Effector memory CD8-positive, alpha-beta T cell (primary cell): ENCODE results near the gene CEP164.
"Not testable (repeated sequence)": the region's sequence is repeated elsewhere in the genome, so short reads cannot be mapped to it uniquely, and the experiment has no call there.

Experiments
- ATAC-seq: fragments of 150-1000 bp; cut with Tn5 transposase; replicated peaks from 2 replicates; pipeline ENCODE4 v1.10.0; 2021; ENCODE audit warnings: mild to moderate bottlenecking, moderate library complexity
- DNase-seq, 3 experiments: peaks; one replicate each; pipeline ENCODE4 v3.0.0; 2021
- H3K27ac Mint-ChIP-seq, 2 donors: one replicate each; pipeline ENCODE4 v1.8.0; 2022; ENCODE audit warnings: mild to moderate bottlenecking in 2 of 2, mixed read lengths in 2 of 2, moderate library complexity in 2 of 2
- H3K27me3 Mint-ChIP-seq, 2 donors: one replicate each; pipeline ENCODE4 v1.8.0; 2022; ENCODE audit warnings: mixed read lengths in 2 of 2
- H3K36me3 Mint-ChIP-seq: one replicate; pipeline ENCODE4 v1.8.0; 2022; ENCODE audit warnings: mild to moderate bottlenecking, moderate library complexity, mixed read lengths; ENCODE audit not compliant: insufficient read depth
- H3K4me1 Mint-ChIP-seq, 2 donors: one replicate each; pipeline ENCODE4 v1.8.0; 2022; ENCODE audit warnings: low read depth in 2 of 2, mixed read lengths in 2 of 2
- H3K4me3 Mint-ChIP-seq, 2 donors: one replicate each; pipeline ENCODE4 v1.8.0; 2022; ENCODE audit warnings: mild to moderate bottlenecking in 2 of 2, mixed read lengths in 2 of 2, moderate library complexity in 2 of 2
- H3K9me3 Mint-ChIP-seq, 2 donors: one replicate each; pipeline ENCODE4 v1.8.0; 2022; ENCODE audit warnings: mixed read lengths in 2 of 2

Gene CEP164

GRCh38 chr11:117405898-117406297, 78.2 kb downstream of the CEP164 start:
- H3K27me3 Mint-ChIP-seq, ATAC-seq, DNase-seq, H3K9me3 Mint-ChIP-seq, H3K27ac Mint-ChIP-seq, H3K4me3 Mint-ChIP-seq, H3K4me1 Mint-ChIP-seq, H3K36me3 Mint-ChIP-seq: not testable (repeated sequence)

DNA sequence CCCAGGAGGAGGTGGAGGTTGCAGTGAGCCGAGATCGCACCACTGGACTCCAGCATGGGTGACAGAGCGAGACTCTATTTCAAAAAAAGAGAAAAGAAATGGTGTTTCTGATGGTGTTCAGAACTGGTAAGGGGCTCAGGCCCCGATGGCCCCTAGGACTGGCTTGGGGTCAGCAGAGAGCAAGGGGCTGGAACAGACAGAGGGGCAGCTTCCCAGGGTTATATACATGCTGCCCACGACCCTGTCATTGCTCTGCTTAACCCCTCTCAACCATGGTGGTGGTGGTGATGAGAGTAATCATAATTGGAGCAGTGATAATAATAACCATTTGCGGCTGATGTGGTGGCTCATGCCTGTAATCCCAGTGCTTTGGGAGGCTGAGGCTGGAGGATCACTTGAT, 79.4 kb downstream of the CEP164 start:
- no peak for DNase-seq
- ATAC-seq: no peak
- no peaks in the 10 kb centered on the region for H3K4me1 Mint-ChIP-seq
- no peaks in the 10 kb centered on the region for H3K9me3 Mint-ChIP-seq
- no peak overlapping the region for H3K27ac Mint-ChIP-seq
- peaks cover 8% of the 10 kb centered on the region for H3K36me3 Mint-ChIP-seq
- H3K4me3 Mint-ChIP-seq: no peak overlapping the region
- no peaks in the 10 kb centered on the region for H3K27me3 Mint-ChIP-seq

- Mint-ChIP-seq H3K27ac (no peak overlapping the region), H3K36me3 (peaks cover 4% of the 10 kb centered on the region), H3K9me3 (no peaks in the 10 kb centered on the region), H3K27me3 (no peaks in the 10 kb centered on the region), H3K4me1 (no peaks in the 10 kb centered on the region), H3K4me3 (no peak overlapping the region)
- DNase-seq (no peak), ATAC-seq (no peak)
These were observed 80.7 kb downstream of the CEP164 start for GRCh38 chr11:117408356-117408755.

- Mint-ChIP-seq H3K36me3 (peaks cover under 1% of the 10 kb centered on the region), H3K9me3 (no peaks in the 10 kb centered on the region)
These were observed 81.9 kb downstream of the CEP164 start for GRCh38 chr11:117409511-117409910.

GRCh38 chr11:117410238-117410637, 82.6 kb downstream of the CEP164 start:
- no peaks in the 10 kb centered on the region for H3K27me3 Mint-ChIP-seq
- H3K36me3 Mint-ChIP-seq: no peaks in the 10 kb centered on the region
- no peak overlapping the region for H3K27ac Mint-ChIP-seq

More at GRCh38 chr11:117409511-117409910, 81.9 kb downstream of the CEP164 start:
- Mint-ChIP-seq H3K27ac (no peak overlapping the region), H3K27me3 (no peaks in the 10 kb centered on the region), H3K4me1 (no peaks in the 10 kb centered on the region), H3K4me3 (no peak overlapping the region)
- ATAC-seq (no peak), DNase-seq (no peak)

DNA sequence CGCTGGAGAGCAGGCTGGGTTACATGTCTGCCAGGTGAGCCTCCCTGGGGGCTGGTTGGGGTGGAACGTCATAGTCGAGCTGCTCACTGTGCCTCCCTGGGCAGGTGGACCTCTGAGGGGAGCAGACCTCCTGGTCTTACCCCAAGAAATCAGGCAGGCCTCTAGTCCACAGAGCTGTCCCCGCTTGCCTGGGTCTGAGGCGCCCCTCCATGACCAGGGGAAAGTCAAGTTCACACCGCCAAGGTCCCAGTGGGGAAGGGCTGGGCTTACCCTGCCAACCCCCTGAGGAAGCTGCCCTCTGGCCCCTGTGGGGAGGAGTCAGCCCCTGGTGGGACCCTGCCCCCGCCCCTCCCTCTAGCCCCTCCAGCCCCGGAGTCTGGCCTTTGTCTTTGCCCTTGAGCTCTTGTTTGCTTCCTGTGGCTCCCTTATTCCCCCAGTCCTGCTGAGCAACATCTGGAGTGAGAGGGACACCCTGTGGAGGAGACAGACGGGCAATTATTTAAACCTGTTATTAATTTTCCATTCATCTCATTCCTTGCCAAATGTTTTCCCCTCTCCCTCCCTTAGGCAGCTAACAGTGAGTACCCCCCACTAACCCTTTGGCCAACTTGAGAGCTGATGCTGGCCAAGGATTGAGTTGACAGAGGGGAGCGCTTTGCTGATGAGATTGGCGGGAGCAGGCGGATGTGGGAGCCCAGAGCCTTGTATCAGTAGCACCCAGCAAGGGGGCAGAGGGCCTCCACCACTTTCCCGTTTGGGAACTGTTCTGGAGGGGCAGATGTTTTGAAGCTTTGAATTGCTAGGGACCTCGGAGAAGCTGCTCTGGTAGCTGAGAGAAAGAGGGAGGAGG, 83.4 kb downstream of the CEP164 start:
- DNase-seq (no peak), ATAC-seq (no peak)
- no peaks in the 10 kb centered on the region for H3K36me3 Mint-ChIP-seq
- no peaks in the 10 kb centered on the region for H3K9me3 Mint-ChIP-seq
- no peak overlapping the region for H3K27ac Mint-ChIP-seq
- no peaks in the 10 kb centered on the region for H3K4me1 Mint-ChIP-seq
- H3K4me3 Mint-ChIP-seq: no peak overlapping the region
- no peaks in the 10 kb centered on the region for H3K27me3 Mint-ChIP-seq

More at GRCh38 chr11:117410238-117410637, 82.6 kb downstream of the CEP164 start:
- Mint-ChIP-seq H3K4me3 (no peak overlapping the region), H3K4me1 (no peaks in the 10 kb centered on the region), H3K9me3 (no peaks in the 10 kb centered on the region)
- ATAC-seq (no peak), DNase-seq (no peak)

DNA sequence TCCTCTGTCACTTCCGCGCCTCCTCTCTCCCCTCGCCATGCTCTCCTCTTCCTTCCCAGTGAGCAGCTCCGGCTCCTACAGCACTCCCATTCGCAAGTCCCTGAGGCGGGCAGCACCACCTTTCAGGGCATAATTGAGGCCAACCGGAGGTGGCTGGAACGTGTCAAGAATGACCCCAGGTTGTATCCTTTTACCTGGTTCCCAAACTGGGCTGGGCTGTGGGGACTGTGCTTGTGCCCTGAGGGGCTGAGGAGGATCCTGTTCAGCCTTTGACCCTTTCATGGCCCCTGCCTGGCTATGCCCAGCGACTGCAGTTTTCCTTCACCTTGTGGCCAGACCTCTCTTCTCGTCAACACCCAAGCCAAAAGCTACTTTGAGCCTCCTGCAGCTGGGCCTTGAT, 84.1 kb downstream of the CEP164 start:
- peaks cover 0 to 4% of the 10 kb centered on the region in 2 donors for H3K27me3 Mint-ChIP-seq
- ATAC-seq: no peak
- H3K9me3 Mint-ChIP-seq: no peaks in the 10 kb centered on the region
- H3K4me3 Mint-ChIP-seq: no peak overlapping the region
- H3K27ac Mint-ChIP-seq: no peak overlapping the region
- no peaks in the 10 kb centered on the region for H3K4me1 Mint-ChIP-seq
- no peaks in the 10 kb centered on the region for H3K36me3 Mint-ChIP-seq
- DNase-seq: no peak

GRCh38 chr11:117412176-117412575, 84.5 kb downstream of the CEP164 start:
- no peak for DNase-seq

GRCh38 chr11:117412653-117413275, 85.1 kb downstream of the CEP164 start:
- H3K9me3 Mint-ChIP-seq: no peaks in the 10 kb centered on the region

More at GRCh38 chr11:117412176-117412575, 84.5 kb downstream of the CEP164 start:
- H3K4me1 Mint-ChIP-seq: no peaks in the 10 kb centered on the region
- H3K27me3 Mint-ChIP-seq: peaks cover under 1 to 8% of the 10 kb centered on the region in 2 donors
- no peaks in the 10 kb centered on the region for H3K9me3 Mint-ChIP-seq
- H3K4me3 Mint-ChIP-seq: no peak overlapping the region
- H3K27ac Mint-ChIP-seq: no peak overlapping the region
- no peaks in the 10 kb centered on the region for H3K36me3 Mint-ChIP-seq
- ATAC-seq: no peak

DNA sequence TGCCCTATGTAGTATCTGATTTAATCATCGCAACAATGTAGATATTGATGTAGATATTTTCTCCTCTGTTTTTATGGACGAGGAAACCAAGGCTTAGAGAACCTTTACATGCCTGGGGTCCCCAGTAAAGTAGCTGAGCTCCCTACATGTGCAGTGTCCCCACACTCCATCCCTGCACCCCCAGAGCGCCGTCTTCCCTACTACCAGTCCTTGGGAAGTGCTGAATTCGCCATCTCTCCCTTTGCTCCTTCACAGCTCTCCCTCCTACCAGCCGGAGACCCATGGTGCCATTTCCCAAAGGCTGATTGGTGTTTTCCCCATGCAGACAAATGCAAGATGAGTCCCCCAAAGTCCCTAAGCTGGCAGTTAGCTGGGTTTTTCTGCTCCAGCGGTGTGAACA, 86.0 kb downstream of the CEP164 start:
- Mint-ChIP-seq H3K9me3 (no peaks in the 10 kb centered on the region), H3K4me3 (no peak overlapping the region), H3K36me3 (no peaks in the 10 kb centered on the region), H3K4me1 (no peaks in the 10 kb centered on the region), H3K27me3 (peaks cover 10 to 20% of the 10 kb centered on the region in 2 donors), H3K27ac (no peak overlapping the region)
- DNase-seq (no peak), ATAC-seq (no peak)

More at GRCh38 chr11:117412653-117413275, 85.1 kb downstream of the CEP164 start:
- Mint-ChIP-seq H3K27ac (no peak overlapping the region), H3K27me3 (peaks cover 6 to 14% of the 10 kb centered on the region in 2 donors), H3K4me3 (no peak overlapping the region), H3K4me1 (no peaks in the 10 kb centered on the region), H3K36me3 (no peaks in the 10 kb centered on the region)
- DNase-seq (no peak), ATAC-seq (no peak)

DNA sequence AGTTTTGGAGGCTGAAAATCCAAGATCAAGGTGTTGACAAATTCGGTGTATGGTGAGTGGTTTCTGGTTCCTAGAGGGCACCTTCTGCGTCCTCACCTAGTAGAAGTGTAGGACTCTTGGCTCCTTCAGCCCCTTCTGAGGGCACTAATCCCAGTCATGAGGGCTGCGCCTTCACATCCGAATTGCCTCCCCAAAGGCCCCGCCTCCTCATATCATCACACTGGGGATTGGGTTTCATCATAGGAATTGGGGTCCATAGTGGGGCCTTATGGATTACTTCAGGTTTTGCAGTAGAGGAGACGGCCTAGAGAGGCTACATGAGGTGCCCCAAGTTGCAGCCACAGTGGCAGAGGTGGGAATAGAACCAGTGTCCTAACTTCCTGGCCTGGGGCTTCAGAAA, 87.1 kb downstream of the CEP164 start:
- ATAC-seq (no peak), DNase-seq (no peak)
- Mint-ChIP-seq H3K27ac (no peak overlapping the region), H3K4me3 (no peak overlapping the region), H3K36me3 (no peaks in the 10 kb centered on the region), H3K4me1 (no peaks in the 10 kb centered on the region), H3K9me3 (no peaks in the 10 kb centered on the region), H3K27me3 (peaks cover 10 to 20% of the 10 kb centered on the region in 2 donors)

GRCh38 chr11:117415358-117415896, 87.8 kb downstream of the CEP164 start:
- no peaks in the 10 kb centered on the region for H3K9me3 Mint-ChIP-seq
- H3K4me3 Mint-ChIP-seq: no peak overlapping the region
- ATAC-seq: no peak
- H3K27ac Mint-ChIP-seq: no peak overlapping the region
- H3K36me3 Mint-ChIP-seq: no peaks in the 10 kb centered on the region
- no peaks in the 10 kb centered on the region for H3K4me1 Mint-ChIP-seq
- DNase-seq: no peak
- peaks cover 10 to 20% of the 10 kb centered on the region in 2 donors for H3K27me3 Mint-ChIP-seq

DNA sequence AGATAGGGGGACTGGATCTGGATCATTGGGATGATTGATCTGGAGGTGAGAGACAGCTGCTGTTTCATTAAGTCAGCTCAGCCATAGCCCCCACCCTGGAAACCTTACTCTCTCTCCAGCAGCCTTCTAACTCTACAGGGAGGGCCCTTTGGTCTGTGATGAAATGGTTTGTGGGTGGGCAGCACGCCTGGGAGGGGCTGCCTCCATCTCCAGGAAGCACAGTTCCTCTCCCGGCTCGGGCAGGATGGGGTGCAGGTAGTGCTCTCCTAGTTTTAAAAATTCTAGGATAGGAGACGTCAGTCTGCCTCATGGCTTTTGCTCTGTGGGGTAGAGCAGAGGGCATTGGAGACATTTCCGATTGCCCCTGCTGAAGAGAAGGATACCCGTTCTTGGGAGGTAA, 89.7 kb downstream of the CEP164 start:
- ATAC-seq: no peak
- H3K4me3 Mint-ChIP-seq: no peak overlapping the region
- no peaks in the 10 kb centered on the region for H3K4me1 Mint-ChIP-seq
- no peak for DNase-seq
- no peaks in the 10 kb centered on the region for H3K36me3 Mint-ChIP-seq
- peaks cover 15 to 35% of the 10 kb centered on the region in 2 donors for H3K27me3 Mint-ChIP-seq
- no peaks in the 10 kb centered on the region for H3K9me3 Mint-ChIP-seq
- no peak overlapping the region for H3K27ac Mint-ChIP-seq

DNA sequence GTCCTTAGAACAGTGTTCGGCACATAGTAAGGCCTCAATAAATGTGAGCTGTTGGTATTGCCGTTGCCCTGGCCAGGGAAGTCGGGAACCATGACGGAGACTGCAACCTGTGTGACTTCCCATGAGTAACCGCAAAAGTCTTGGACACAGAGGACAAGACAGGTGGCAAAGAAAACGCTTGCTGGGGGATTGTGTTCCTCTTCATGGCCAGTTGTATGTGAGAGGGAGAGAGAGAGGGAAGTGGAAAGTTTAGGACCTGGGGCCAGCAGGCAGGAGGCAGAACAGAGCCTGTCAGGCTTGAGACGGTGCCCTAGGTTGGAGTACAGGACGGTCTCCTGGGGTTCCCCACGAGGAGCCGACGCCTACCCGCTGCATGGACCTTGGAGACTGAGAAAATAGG, 90.2 kb downstream of the CEP164 start:
- no peaks in the 10 kb centered on the region for H3K4me1 Mint-ChIP-seq
- no peaks in the 10 kb centered on the region for H3K36me3 Mint-ChIP-seq
- H3K9me3 Mint-ChIP-seq: no peaks in the 10 kb centered on the region
- no peak overlapping the region for H3K27ac Mint-ChIP-seq
- no peak for DNase-seq
- no peak for ATAC-seq
- peaks cover 15 to 40% of the 10 kb centered on the region in 2 donors for H3K27me3 Mint-ChIP-seq
- H3K4me3 Mint-ChIP-seq: no peak overlapping the region
